ENCODE results near the gene ZNF282. TPM values are rescaled to one million over a fixed set of nuclear protein-coding genes. Genes with fewer than 3 reads are reported as not detected.
"Not testable (repeated sequence)": the region's sequence is repeated elsewhere in the genome, so short reads cannot be mapped to it uniquely, and the experiment has no call there.

Gene ZNF282
- total RNA-seq, 1 experiment from 2014 or later: 44.0 TPM

GRCh38 chr7:149228831-149229471 lies 33.6 kb downstream of the ZNF282 start:
- POLR2A ChIA-PET: interaction anchor here (0.6 kb wide), 1 partner anchor 854 kb away, joined by 3 read pairs; no protein-coding TSS in a partner anchor
- CTCF ChIA-PET: interaction anchor here (1.2 kb wide), 1 partner anchor 33 kb away, joined by 3 read pairs; the partner anchor contains the start of gene ZNF783
- intact Hi-C loops (cut with micrococcal nuclease; ENCODE audit: unreplicated experiment): loop anchor here (2.0 kb wide), 1 partner anchor 34 kb away; the partner anchor contains the start of gene ZNF282
- no peak overlapping the region for H3K27ac Mint-ChIP-seq (ENCODE audit: unreplicated experiment)
- Histone ChIP-seq H3K36me3 (ENCODE audit: control insufficient read depth, insufficient read depth, low read length) (no peaks in the 10 kb centered on the region; the same call in 1 of the 2 replicates), H3K9me3 (no peaks in the 10 kb centered on the region), H3K4me3 (ENCODE audit: low read depth, low read length) (no peak overlapping the region), H3K27me3 (replicated peaks; ENCODE audit: control insufficient read depth, insufficient read depth, low read length) (no peaks in the 10 kb centered on the region), H3K4me1 (no peaks in the 10 kb centered on the region)
- no peaks in the 10 kb centered on the region for H3K27me3 Mint-ChIP-seq (ENCODE audit: insufficient read depth, unreplicated experiment)
- TSS peak; percentile 33 for BruUV-seq (replicated peaks)
- H3K36me3 Mint-ChIP-seq (ENCODE audit: insufficient read depth, unreplicated experiment): peaks cover 51% of the 10 kb centered on the region
- no peak for DNase-seq
- H3K9me3 Mint-ChIP-seq (ENCODE audit: unreplicated experiment): no peaks in the 10 kb centered on the region
- no peak overlapping the region for H3K4me3 Mint-ChIP-seq (ENCODE audit: unreplicated experiment)
- H3K4me1 Mint-ChIP-seq (ENCODE audit: low read depth, unreplicated experiment): no peaks in the 10 kb centered on the region
- TF ChIP-seq, protein P1, sequence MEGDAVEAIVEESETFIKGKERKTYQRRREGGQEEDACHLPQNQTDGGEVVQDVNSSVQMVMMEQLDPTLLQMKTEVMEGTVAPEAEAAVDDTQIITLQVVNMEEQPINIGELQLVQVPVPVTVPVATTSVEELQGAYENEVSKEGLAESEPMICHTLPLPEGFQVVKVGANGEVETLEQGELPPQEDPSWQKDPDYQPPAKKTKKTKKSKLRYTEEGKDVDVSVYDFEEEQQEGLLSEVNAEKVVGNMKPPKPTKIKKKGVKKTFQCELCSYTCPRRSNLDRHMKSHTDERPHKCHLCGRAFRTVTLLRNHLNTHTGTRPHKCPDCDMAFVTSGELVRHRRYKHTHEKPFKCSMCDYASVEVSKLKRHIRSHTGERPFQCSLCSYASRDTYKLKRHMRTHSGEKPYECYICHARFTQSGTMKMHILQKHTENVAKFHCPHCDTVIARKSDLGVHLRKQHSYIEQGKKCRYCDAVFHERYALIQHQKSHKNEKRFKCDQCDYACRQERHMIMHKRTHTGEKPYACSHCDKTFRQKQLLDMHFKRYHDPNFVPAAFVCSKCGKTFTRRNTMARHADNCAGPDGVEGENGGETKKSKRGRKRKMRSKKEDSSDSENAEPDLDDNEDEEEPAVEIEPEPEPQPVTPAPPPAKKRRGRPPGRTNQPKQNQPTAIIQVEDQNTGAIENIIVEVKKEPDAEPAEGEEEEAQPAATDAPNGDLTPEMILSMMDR (IDR thresholded peaks at IDR 0.05; ENCODE audit: insufficient read depth in 1 of 2, low read depth in 1 of 2, low read length in 1 of 2, severe bottlenecking in 1 of 2, unreplicated experiment in 1 of 2): no peak

DNA sequence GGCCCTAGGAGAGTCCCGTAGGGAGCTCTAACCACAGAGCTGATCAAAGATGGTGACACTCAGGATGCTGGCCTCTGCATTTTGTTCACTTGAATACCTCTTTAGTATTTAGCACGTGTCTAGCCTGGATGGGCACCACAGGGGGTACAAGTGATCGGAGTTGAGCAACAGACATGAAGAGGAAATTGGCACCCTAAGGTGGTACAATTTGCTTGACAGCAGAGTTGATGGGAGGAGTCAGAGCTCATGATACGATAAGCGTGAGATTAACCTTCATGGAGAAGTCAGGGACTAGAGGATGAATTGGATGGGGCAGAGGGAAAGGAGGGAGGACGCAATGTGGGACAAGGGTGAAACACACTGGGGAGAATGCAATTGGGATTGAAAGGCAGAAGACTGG lies 34.2 kb downstream of the ZNF282 start:
- DNase-seq: no peak
- CTCF ChIA-PET: interaction anchor here (1.2 kb wide), 1 partner anchor 32 kb away, joined by 3 read pairs; the partner anchor contains the start of gene ZNF783
- no peaks in the 10 kb centered on the region for H3K9me3 Mint-ChIP-seq (ENCODE audit: unreplicated experiment)
- H3K36me3 Mint-ChIP-seq (ENCODE audit: insufficient read depth, unreplicated experiment): peaks cover 46% of the 10 kb centered on the region
- intact Hi-C loops (cut with micrococcal nuclease; ENCODE audit: unreplicated experiment): loop anchor here (2.0 kb wide), 1 partner anchor 35 kb away; the partner anchor contains the start of gene ZNF282
- no peak overlapping the region for H3K4me3 Mint-ChIP-seq (ENCODE audit: unreplicated experiment)
- H3K27ac Mint-ChIP-seq (ENCODE audit: unreplicated experiment): peak overlapping the region; percentile 21
- TF ChIP-seq, protein P1 (IDR thresholded peaks at IDR 0.05; ENCODE audit: insufficient read depth in 1 of 2, low read depth in 1 of 2, low read length in 1 of 2, severe bottlenecking in 1 of 2, unreplicated experiment in 1 of 2): no peak
- no peaks in the 10 kb centered on the region for H3K9me3 ChIP-seq
- H3K4me1 ChIP-seq: no peaks in the 10 kb centered on the region
- POLR2A ChIA-PET: interaction anchor here (0.6 kb wide), 1 partner anchor 855 kb away, joined by 3 read pairs; no protein-coding TSS in a partner anchor
- no peaks in the 10 kb centered on the region for H3K27me3 ChIP-seq (replicated peaks; ENCODE audit: control insufficient read depth, insufficient read depth, low read length)
- no peaks in the 10 kb centered on the region for H3K36me3 ChIP-seq (ENCODE audit: control insufficient read depth, insufficient read depth, low read length)
- H3K4me1 Mint-ChIP-seq (ENCODE audit: low read depth, unreplicated experiment): no peaks in the 10 kb centered on the region
- no peaks in the 10 kb centered on the region for H3K27me3 Mint-ChIP-seq (ENCODE audit: insufficient read depth, unreplicated experiment)
- H3K4me3 ChIP-seq (ENCODE audit: low read depth, low read length): no peak overlapping the region
- no TSS peak for BruUV-seq (replicated peaks)

DNA sequence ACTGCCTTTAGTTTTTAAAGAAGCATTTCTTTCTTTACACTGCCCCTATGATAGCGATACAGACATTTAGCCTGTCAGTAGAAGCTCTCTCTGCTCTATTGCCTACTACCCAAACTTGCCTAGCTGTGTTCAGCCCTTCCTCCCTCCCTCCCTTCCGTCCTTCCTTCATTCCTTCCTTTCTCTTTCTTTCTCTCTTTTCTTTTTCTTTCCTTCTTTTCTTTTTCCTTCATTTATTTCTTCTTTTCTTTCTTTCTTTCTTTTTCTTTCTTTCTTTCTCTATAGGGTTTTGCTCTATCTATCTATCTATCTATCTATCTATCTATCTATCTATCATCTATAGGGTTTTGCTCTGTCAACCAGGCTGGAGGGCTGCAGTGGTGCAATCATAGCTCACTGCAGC lies 37.0 kb downstream of the ZNF282 start:
- CTCF ChIA-PET: interaction anchor here (0.7 to 1.2 kb wide), 3 partner anchors 85 to 248 kb away, joined by 3 to 4 read pairs (median 3); partner anchors contain the start of gene ZNF398
- Histone ChIP-seq H3K27me3 (replicated peaks; ENCODE audit: control insufficient read depth, insufficient read depth, low read length) (no peaks in the 10 kb centered on the region), H3K4me3 (ENCODE audit: low read depth, low read length) (no peak overlapping the region), H3K9me3 (no peaks in the 10 kb centered on the region), H3K36me3 (ENCODE audit: control insufficient read depth, insufficient read depth, low read length) (no peaks in the 10 kb centered on the region), H3K4me1 (no peaks in the 10 kb centered on the region)
- Mint-ChIP-seq H3K9me3 (ENCODE audit: unreplicated experiment) (no peaks in the 10 kb centered on the region), H3K4me1 (ENCODE audit: low read depth, unreplicated experiment) (no peaks in the 10 kb centered on the region), H3K4me3 (ENCODE audit: unreplicated experiment) (no peak overlapping the region), H3K36me3 (ENCODE audit: insufficient read depth, unreplicated experiment) (peaks cover 25% of the 10 kb centered on the region), H3K27me3 (ENCODE audit: insufficient read depth, unreplicated experiment) (no peaks in the 10 kb centered on the region), H3K27ac (ENCODE audit: unreplicated experiment) (peak overlapping the region; percentile 15)
- no TSS peak for BruUV-seq (replicated peaks)
- TF ChIP-seq, protein P1 (IDR thresholded peaks at IDR 0.05; ENCODE audit: insufficient read depth in 1 of 2, low read depth in 1 of 2, low read length in 1 of 2, severe bottlenecking in 1 of 2, unreplicated experiment in 1 of 2): no peak
- POLR2A ChIA-PET: interaction anchor here (0.7 kb wide), 1 partner anchor 27 kb away, joined by 5 read pairs; no protein-coding TSS in a partner anchor
- intact Hi-C loops (cut with micrococcal nuclease; ENCODE audit: unreplicated experiment): no loop called here
- DNase-seq: no peak

DNA sequence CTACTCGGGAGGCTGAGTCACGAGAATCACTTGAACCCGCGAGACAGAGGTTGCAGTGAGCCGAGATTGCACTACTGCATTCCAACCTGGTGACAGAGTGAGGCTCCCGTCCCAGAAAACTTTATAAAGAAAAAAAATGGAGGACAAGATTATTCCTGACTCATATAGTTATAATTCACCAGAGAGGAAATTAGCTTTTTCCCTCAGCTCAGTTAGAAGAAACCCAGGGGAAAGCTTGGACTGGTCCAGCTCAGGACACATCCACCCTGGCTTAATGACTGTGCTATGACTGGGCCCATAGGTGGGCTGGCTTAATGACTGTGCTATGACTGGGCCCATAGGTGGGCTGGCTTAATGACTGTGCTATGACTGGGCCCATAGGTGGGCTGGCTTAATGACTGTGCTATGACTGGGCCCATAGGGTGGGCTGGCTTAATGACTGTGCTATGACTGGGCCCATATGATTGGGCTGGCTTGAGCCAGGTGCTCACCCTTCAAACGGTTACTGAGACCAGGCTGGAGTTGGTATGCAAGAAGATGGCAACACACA lies 38.4 kb downstream of the ZNF282 start:
- H3K27me3 Mint-ChIP-seq (ENCODE audit: insufficient read depth, unreplicated experiment); BruUV-seq (replicated peaks); H3K27me3 ChIP-seq (replicated peaks; ENCODE audit: control insufficient read depth, insufficient read depth, low read length); DNase-seq; H3K4me1 Mint-ChIP-seq (ENCODE audit: low read depth, unreplicated experiment); H3K36me3 ChIP-seq (ENCODE audit: control insufficient read depth, insufficient read depth, low read length); H3K4me3 Mint-ChIP-seq (ENCODE audit: unreplicated experiment); POLR2A ChIA-PET; H3K27ac Mint-ChIP-seq (ENCODE audit: unreplicated experiment); H3K4me1 ChIP-seq; intact Hi-C loops (cut with micrococcal nuclease; ENCODE audit: unreplicated experiment); H3K4me3 ChIP-seq (ENCODE audit: low read depth, low read length); H3K9me3 ChIP-seq; H3K9me3 Mint-ChIP-seq (ENCODE audit: unreplicated experiment): not testable (repeated sequence)
- peaks cover 24% of the 10 kb centered on the region for H3K36me3 Mint-ChIP-seq (ENCODE audit: insufficient read depth, unreplicated experiment)
- CTCF ChIA-PET: interaction anchor here (0.6 kb wide), 1 partner anchor 9 kb away, joined by 3 read pairs; no protein-coding TSS in a partner anchor

Data from Caco-2 (cell line).